GM23338 (cell line): ENCODE data around the gene ANKRD11. TPM values are rescaled to one million over a fixed set of nuclear protein-coding genes. Genes with fewer than 3 reads are reported as not detected.

Experiments used
- ATAC-seq: fragments of 200-7000 bp; cut with Tn5 transposase; 3 replicates; pipeline ENCODE4 v1.9.1; 2020
- DNase-seq: peaks from one replicate; pipeline ENCODE4 v3.0.0-alpha.2; 2015; ENCODE audit warnings: low spot score
- H2AFZ ChIP-seq: fragments of 200-600 bp; sonication (generic); 2 replicates; pipeline ENCODE4 v1.8.0; 2016; ENCODE audit warnings: antibody characterized with exemption, mild to moderate bottlenecking, moderate library complexity
- H3F3A ChIP-seq: fragments of 200-600 bp; sonication (generic); replicated peaks from 2 replicates; pipeline ENCODE4 v1.8.0; 2017; ENCODE audit warnings: antibody characterized with exemption, mixed run types, low read depth
- H3K27ac ChIP-seq: fragments of 200-600 bp; sonication (generic); 2 replicates; pipeline ENCODE4 v1.6.1; 2016; ENCODE audit warnings: low read depth
- H3K27me3 ChIP-seq: fragments of 200-600 bp; sonication (generic); 2 replicates; pipeline ENCODE4 v1.8.0; 2016; ENCODE audit warnings: mild to moderate bottlenecking, mixed run types, moderate library complexity; ENCODE audit not compliant: insufficient read depth
- H3K36me3 ChIP-seq: fragments of 200-600 bp; sonication (generic); 2 replicates; pipeline ENCODE4 v1.8.0; 2016; ENCODE audit warnings: mild to moderate bottlenecking; ENCODE audit not compliant: insufficient read depth
- H3K4me1 ChIP-seq: fragments of 200-600 bp; sonication (generic); 2 replicates; pipeline ENCODE4 v1.8.0; 2016; ENCODE audit warnings: mild to moderate bottlenecking, moderate library complexity; ENCODE audit not compliant: insufficient read depth
- H3K4me2 ChIP-seq: fragments of 200-600 bp; sonication (generic); 2 replicates; pipeline ENCODE4 v1.7.1; 2017; ENCODE audit warnings: mixed run types
- H3K4me3 ChIP-seq: fragments of 200-600 bp; sonication (generic); 2 replicates; pipeline ENCODE4 v1.6.1; 2016; ENCODE audit warnings: mixed run types
- H3K79me2 ChIP-seq: fragments of 200-600 bp; sonication (generic); replicated peaks from 2 replicates; pipeline ENCODE4 v1.8.0; 2017; ENCODE audit warnings: mild to moderate bottlenecking; ENCODE audit not compliant: insufficient read depth
- H3K9me2 ChIP-seq: fragments of 200-600 bp; sonication (generic); 2 replicates; pipeline ENCODE4 v1.8.0; 2017; ENCODE audit not compliant: insufficient read depth
- H4K20me1 ChIP-seq: fragments of 200-600 bp; sonication (generic); replicated peaks from 2 replicates; pipeline ENCODE4 v1.8.0; 2017; ENCODE audit warnings: mild to moderate bottlenecking; ENCODE audit not compliant: insufficient read depth
- H3K27ac Mint-ChIP-seq: 2 replicates; pipeline ENCODE4 v1.8.0; 2020; ENCODE audit warnings: inconsistent platforms, mild to moderate bottlenecking, moderate library complexity, mixed read lengths
- H3K27me3 Mint-ChIP-seq: 3 replicates; pipeline ENCODE4 v1.8.0; 2022; ENCODE audit warnings: low read depth, mild to moderate bottlenecking, moderate library complexity, mixed read lengths, inconsistent platforms; ENCODE audit not compliant: insufficient read depth, poor library complexity
- H3K36me3 Mint-ChIP-seq: 3 replicates; pipeline ENCODE4 v1.8.0; 2021; ENCODE audit warnings: low read depth, mild to moderate bottlenecking, inconsistent platforms, moderate library complexity, mixed read lengths
- H3K4me1 Mint-ChIP-seq: 3 replicates; pipeline ENCODE4 v1.8.0; 2020; ENCODE audit warnings: mild to moderate bottlenecking, inconsistent platforms, mixed read lengths
- H3K4me3 Mint-ChIP-seq: 3 replicates; pipeline ENCODE4 v1.8.0; 2021; ENCODE audit warnings: moderate library complexity, mild to moderate bottlenecking, inconsistent platforms, mixed read lengths
- H3K9me3 Mint-ChIP-seq: 3 replicates; pipeline ENCODE4 v1.8.0; 2020; ENCODE audit warnings: moderate library complexity, mild to moderate bottlenecking, inconsistent platforms, mixed read lengths
- CREB1 ChIP-seq: fragments of 250-450 bp; sonication (Bioruptor Pico); IDR thresholded peaks from 2 replicates; pipeline ENCODE4 v1.5.0; 2020; ENCODE audit warnings: low read depth, mild to moderate bottlenecking, moderate library complexity
- EZH2 ChIP-seq: fragments of 200-600 bp; sonication (generic); IDR thresholded peaks from one replicate; pipeline ENCODE4 v1.8.0; 2017; ENCODE audit warnings: antibody characterized with exemption, mild to moderate bottlenecking, low read depth; ENCODE audit not compliant: unreplicated experiment
- EZH2phosphoT487 ChIP-seq: fragments of 200-600 bp; sonication (generic); IDR thresholded peaks from one replicate; pipeline ENCODE4 v1.8.1; 2018; ENCODE audit warnings: antibody characterized with exemption; ENCODE audit not compliant: unreplicated experiment
- NANOG ChIP-seq: IDR thresholded peaks from 2 replicates; pipeline ENCODE4 v1.6.1; 2016; ENCODE audit warnings: antibody characterized with exemption, borderline replicate concordance
- POLR2AphosphoS5 ChIP-seq: IDR thresholded peaks from 2 replicates; pipeline ENCODE4 v1.6.1; 2016; ENCODE audit warnings: antibody characterized with exemption, low read depth
- ZNF114 ChIP-seq: fragments of 250-450 bp; sonication (Bioruptor Pico); IDR thresholded peaks from 2 replicates; pipeline ENCODE4 v1.5.0; 2020; ENCODE audit warnings: mild to moderate bottlenecking, moderate library complexity
- ZNF331 ChIP-seq: fragments of 250-450 bp; sonication (Bioruptor Pico); IDR thresholded peaks from 2 replicates; pipeline ENCODE4 v1.5.0; 2020; ENCODE audit warnings: low read depth, mild to moderate bottlenecking, moderate library complexity
- polyA plus RNA-seq: library from polyadenylated mRNA; unstranded; fragments of >200 nt; fragmentation: Nextera tagmentation; extraction: Ambion mirVana; gene quantifications from 2 replicates; pipeline ENCODE4 v1.2.1, GENCODE V29; 2016
- total RNA-seq: library from RNA; depleted of rRNA; stranded (reverse); fragments of >200 nt; shearing (Covaris generic); gene quantifications from 2 replicates; pipeline ENCODE4 v1.2.3, GENCODE V29; 2014
- TF ChIP-seq, protein P1 (sequence below): fragments of 250-450 bp; sonication (Bioruptor Pico); IDR thresholded peaks from 2 replicates; pipeline ENCODE4 v1.5.0; 2020; ENCODE audit warnings: mild to moderate bottlenecking, moderate library complexity
- TF ChIP-seq, protein P2 (sequence below), 2 experiments: fragments of 200-600 bp in 1 of 2; sonication (generic) in 1 of 2; conservative IDR thresholded peaks; 2 replicates each; pipeline versions ENCODE4 v1.5.1 to v1.6.1; 2016 to 2017; ENCODE audit warnings: antibody characterized with exemption in 2 of 2, low read depth in 2 of 2, mild to moderate bottlenecking in 2 of 2, moderate library complexity in 1 of 2
- TF ChIP-seq, protein P3 (sequence below): IDR thresholded peaks from one replicate; pipeline ENCODE4 v1.6.1; 2018; ENCODE audit warnings: antibody characterized with exemption; ENCODE audit not compliant: unreplicated experiment
- TF ChIP-seq, protein P4 (sequence below): IDR thresholded peaks from 2 replicates; pipeline ENCODE4 v1.6.1; 2016; ENCODE audit warnings: antibody characterized with exemption

The ANKRD11 gene
- total and polyA plus RNA-seq, 2 experiments from 2014 or later, result 130 to 159 TPM

DNA sequence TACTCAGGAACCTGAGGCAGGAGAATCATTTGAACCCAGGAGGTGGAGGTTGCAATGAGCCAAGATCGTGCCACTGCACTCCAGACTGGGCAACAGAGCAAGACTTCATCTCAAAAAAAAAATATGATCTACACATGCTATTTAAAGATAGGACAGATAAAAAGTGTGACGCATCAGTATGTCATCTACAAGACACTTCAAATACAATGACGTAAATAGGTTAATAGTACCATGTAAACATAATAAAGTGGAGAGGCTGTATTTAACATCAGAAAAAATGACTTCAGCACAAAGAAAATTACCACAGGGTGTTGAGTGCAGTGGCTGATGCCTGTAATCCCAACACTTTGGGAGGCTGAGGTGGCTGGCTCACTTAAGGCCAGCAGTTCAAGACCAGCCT, 252.6 kb downstream of the ANKRD11 start (continued):
- TF ChIP-seq, protein P1, sequence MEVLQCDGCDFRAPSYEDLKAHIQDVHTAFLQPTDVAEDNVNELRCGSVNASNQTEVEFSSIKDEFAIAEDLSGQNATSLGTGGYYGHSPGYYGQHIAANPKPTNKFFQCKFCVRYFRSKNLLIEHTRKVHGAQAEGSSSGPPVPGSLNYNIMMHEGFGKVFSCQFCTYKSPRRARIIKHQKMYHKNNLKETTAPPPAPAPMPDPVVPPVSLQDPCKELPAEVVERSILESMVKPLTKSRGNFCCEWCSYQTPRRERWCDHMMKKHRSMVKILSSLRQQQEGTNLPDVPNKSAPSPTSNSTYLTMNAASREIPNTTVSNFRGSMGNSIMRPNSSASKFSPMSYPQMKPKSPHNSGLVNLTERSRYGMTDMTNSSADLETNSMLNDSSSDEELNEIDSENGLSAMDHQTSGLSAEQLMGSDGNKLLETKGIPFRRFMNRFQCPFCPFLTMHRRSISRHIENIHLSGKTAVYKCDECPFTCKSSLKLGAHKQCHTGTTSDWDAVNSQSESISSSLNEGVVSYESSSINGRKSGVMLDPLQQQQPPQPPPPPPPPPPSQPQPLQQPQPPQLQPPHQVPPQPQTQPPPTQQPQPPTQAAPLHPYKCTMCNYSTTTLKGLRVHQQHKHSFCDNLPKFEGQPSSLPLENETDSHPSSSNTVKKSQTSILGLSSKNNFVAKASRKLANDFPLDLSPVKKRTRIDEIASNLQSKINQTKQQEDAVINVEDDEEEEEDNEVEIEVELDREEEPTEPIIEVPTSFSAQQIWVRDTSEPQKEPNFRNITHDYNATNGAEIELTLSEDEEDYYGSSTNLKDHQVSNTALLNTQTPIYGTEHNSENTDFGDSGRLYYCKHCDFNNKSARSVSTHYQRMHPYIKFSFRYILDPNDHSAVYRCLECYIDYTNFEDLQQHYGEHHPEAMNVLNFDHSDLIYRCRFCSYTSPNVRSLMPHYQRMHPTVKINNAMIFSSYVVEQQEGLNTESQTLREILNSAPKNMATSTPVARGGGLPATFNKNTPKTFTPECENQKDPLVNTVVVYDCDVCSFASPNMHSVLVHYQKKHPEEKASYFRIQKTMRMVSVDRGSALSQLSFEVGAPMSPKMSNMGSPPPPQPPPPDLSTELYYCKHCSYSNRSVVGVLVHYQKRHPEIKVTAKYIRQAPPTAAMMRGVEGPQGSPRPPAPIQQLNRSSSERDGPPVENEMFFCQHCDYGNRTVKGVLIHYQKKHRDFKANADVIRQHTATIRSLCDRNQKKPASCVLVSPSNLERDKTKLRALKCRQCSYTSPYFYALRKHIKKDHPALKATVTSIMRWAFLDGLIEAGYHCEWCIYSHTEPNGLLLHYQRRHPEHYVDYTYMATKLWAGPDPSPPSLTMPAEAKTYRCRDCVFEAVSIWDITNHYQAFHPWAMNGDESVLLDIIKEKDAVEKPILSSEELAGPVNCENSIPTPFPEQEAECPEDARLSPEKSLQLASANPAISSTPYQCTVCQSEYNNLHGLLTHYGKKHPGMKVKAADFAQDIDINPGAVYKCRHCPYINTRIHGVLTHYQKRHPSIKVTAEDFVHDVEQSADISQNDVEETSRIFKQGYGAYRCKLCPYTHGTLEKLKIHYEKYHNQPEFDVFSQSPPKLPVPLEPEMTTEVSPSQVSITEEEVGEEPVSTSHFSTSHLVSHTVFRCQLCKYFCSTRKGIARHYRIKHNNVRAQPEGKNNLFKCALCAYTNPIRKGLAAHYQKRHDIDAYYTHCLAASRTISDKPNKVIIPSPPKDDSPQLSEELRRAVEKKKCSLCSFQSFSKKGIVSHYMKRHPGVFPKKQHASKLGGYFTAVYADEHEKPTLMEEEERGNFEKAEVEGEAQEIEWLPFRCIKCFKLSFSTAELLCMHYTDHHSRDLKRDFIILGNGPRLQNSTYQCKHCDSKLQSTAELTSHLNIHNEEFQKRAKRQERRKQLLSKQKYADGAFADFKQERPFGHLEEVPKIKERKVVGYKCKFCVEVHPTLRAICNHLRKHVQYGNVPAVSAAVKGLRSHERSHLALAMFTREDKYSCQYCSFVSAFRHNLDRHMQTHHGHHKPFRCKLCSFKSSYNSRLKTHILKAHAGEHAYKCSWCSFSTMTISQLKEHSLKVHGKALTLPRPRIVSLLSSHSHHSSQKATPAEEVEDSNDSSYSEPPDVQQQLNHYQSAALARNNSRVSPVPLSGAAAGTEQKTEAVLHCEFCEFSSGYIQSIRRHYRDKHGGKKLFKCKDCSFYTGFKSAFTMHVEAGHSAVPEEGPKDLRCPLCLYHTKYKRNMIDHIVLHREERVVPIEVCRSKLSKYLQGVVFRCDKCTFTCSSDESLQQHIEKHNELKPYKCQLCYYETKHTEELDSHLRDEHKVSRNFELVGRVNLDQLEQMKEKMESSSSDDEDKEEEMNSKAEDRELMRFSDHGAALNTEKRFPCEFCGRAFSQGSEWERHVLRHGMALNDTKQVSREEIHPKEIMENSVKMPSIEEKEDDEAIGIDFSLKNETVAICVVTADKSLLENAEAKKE, result no peak
- TF ChIP-seq, protein P2, sequence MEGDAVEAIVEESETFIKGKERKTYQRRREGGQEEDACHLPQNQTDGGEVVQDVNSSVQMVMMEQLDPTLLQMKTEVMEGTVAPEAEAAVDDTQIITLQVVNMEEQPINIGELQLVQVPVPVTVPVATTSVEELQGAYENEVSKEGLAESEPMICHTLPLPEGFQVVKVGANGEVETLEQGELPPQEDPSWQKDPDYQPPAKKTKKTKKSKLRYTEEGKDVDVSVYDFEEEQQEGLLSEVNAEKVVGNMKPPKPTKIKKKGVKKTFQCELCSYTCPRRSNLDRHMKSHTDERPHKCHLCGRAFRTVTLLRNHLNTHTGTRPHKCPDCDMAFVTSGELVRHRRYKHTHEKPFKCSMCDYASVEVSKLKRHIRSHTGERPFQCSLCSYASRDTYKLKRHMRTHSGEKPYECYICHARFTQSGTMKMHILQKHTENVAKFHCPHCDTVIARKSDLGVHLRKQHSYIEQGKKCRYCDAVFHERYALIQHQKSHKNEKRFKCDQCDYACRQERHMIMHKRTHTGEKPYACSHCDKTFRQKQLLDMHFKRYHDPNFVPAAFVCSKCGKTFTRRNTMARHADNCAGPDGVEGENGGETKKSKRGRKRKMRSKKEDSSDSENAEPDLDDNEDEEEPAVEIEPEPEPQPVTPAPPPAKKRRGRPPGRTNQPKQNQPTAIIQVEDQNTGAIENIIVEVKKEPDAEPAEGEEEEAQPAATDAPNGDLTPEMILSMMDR (conservative IDR thresholded peaks at IDR 0.05; ENCODE audit: low read depth in 2 of 2), result no peak
- TF ChIP-seq ZNF331 (CRISPR knock-in tag), result no peak

DNA sequence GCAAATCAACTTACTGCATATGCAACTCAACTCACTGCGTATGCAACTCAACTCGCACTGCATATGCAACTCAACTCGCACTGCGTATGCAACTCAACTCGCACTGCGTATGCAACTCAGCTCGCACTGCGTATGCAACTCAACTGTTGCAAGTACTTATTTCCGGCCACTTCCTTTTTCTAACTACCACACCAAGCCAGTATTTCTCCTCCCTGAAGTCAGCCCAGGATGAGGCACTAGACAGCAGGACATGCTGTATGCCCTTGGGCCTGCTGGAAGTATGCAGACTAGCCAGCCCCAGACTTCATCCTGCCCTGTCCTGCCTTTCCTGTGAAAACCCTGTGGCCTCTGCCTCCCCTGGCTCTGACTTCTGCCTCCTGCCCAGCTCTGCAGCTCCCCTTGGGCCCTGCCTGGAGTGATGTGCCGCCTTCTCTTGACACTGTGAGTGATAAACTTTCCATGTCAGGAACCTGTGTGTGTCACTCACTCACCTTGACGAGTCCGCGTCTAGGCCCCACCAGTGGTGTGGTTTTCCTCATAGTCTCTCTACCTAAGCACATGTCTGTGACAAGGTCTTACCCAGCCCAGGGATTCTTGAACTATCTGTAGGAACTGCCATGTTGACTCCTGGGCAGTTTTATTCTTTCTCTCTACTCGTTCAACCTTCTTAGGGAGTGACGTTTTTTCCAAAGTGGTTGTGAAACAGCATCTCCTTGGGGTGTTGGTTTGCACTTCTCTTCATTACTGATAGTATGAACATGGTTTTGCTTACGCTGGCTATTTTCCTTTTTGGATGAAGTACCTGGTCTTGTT, 256.5 kb downstream of the ANKRD11 start:
- Histone ChIP-seq H3F3A (0 out of 2 replicates have a peak, but pooled peaks cover 4% of the 10 kb centered on the region), H3K4me2 (no peak overlapping the region), H3K27ac (no peak overlapping the region), H2AFZ (no peak overlapping the region), H3K9me2 (no peaks in the 10 kb centered on the region), H3K27me3 (no peaks in the 10 kb centered on the region), H3K79me2 (no peaks in the 10 kb centered on the region), H3K36me3 (peaks cover 7% of the 10 kb centered on the region; the same call in 1 of the 2 replicates), H4K20me1 (0 out of 2 replicates have a peak, but pooled peaks cover 2% of the 10 kb centered on the region), H3K4me3 (no peak overlapping the region), H3K4me1 (no peaks in the 10 kb centered on the region)
- peaks cover 68% of the 10 kb centered on the region for H3K36me3 Mint-ChIP-seq
- no peak overlapping the region for H3K4me3 Mint-ChIP-seq
- no peak overlapping the region for H3K27ac Mint-ChIP-seq
- ATAC-seq (no peak), DNase-seq (no peak)
- peaks cover 10% of the 10 kb centered on the region for H3K27me3 Mint-ChIP-seq
- TF ChIP-seq ZNF114 (CRISPR knock-in tag), result no peak
- TF ChIP-seq CREB1 (CRISPR knock-in tag), result no peak
- TF ChIP-seq, protein P3, sequence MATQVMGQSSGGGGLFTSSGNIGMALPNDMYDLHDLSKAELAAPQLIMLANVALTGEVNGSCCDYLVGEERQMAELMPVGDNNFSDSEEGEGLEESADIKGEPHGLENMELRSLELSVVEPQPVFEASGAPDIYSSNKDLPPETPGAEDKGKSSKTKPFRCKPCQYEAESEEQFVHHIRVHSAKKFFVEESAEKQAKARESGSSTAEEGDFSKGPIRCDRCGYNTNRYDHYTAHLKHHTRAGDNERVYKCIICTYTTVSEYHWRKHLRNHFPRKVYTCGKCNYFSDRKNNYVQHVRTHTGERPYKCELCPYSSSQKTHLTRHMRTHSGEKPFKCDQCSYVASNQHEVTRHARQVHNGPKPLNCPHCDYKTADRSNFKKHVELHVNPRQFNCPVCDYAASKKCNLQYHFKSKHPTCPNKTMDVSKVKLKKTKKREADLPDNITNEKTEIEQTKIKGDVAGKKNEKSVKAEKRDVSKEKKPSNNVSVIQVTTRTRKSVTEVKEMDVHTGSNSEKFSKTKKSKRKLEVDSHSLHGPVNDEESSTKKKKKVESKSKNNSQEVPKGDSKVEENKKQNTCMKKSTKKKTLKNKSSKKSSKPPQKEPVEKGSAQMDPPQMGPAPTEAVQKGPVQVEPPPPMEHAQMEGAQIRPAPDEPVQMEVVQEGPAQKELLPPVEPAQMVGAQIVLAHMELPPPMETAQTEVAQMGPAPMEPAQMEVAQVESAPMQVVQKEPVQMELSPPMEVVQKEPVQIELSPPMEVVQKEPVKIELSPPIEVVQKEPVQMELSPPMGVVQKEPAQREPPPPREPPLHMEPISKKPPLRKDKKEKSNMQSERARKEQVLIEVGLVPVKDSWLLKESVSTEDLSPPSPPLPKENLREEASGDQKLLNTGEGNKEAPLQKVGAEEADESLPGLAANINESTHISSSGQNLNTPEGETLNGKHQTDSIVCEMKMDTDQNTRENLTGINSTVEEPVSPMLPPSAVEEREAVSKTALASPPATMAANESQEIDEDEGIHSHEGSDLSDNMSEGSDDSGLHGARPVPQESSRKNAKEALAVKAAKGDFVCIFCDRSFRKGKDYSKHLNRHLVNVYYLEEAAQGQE, result no peak
- no peak for TF ChIP-seq EZH2
- no peak for TF ChIP-seq POLR2AphosphoS5
- TF ChIP-seq NANOG, result no peak
- no peak for TF ChIP-seq ZNF331 (CRISPR knock-in tag)
- TF ChIP-seq, protein P4, sequence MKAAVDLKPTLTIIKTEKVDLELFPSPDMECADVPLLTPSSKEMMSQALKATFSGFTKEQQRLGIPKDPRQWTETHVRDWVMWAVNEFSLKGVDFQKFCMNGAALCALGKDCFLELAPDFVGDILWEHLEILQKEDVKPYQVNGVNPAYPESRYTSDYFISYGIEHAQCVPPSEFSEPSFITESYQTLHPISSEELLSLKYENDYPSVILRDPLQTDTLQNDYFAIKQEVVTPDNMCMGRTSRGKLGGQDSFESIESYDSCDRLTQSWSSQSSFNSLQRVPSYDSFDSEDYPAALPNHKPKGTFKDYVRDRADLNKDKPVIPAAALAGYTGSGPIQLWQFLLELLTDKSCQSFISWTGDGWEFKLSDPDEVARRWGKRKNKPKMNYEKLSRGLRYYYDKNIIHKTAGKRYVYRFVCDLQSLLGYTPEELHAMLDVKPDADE, result no peak
- TF ChIP-seq EZH2phosphoT487, result no peak
- peaks cover 48% of the 10 kb centered on the region for H3K9me3 Mint-ChIP-seq
- no peaks in the 10 kb centered on the region for H3K4me1 Mint-ChIP-seq
